Mesenchymal stem cell (in vitro differentiated cells and primary cell): ENCODE data around the gene MUC4.
"Not testable (repeated sequence)": the region's sequence is repeated elsewhere in the genome, so short reads cannot be mapped to it uniquely, and the experiment has no call there.

ENCODE experiments used
- DNase-seq: peaks from one replicate; pipeline ENCODE4 v3.0.0-alpha.2; 2013
- H2AFZ ChIP-seq: one replicate; pipeline ENCODE4 v1.6.1; 2013; ENCODE audit warnings: low read depth, mild to moderate bottlenecking, control low read depth, inconsistent platforms, low read length, moderate library complexity
- H2AK5ac ChIP-seq: 2 replicates; pipeline ENCODE4 v1.6.1; 2013; ENCODE audit warnings: low read length, moderate library complexity, mild to moderate bottlenecking, inconsistent platforms; ENCODE audit not compliant: severe bottlenecking
- H2BK120ac ChIP-seq: one replicate; pipeline ENCODE4 v1.6.1; 2013; ENCODE audit warnings: low read depth, mild to moderate bottlenecking, inconsistent platforms, low read length, moderate library complexity
- H2BK12ac ChIP-seq, 2 experiments: one replicate each; pipeline ENCODE4 v1.6.1; 2013; ENCODE audit warnings: inconsistent platforms in 2 of 2, low read length in 2 of 2, mild to moderate bottlenecking in 2 of 2, moderate library complexity in 2 of 2, control low read depth in 1 of 2
- H2BK15ac ChIP-seq: one replicate; pipeline ENCODE4 v1.6.1; 2013; ENCODE audit warnings: mild to moderate bottlenecking, low read depth, inconsistent platforms; ENCODE audit not compliant: poor library complexity, severe bottlenecking
- H2BK5ac ChIP-seq: 2 replicates; pipeline ENCODE4 v1.6.1; 2013; ENCODE audit warnings: low read depth, mild to moderate bottlenecking, low read length, control low read depth, inconsistent platforms; ENCODE audit not compliant: poor library complexity, severe bottlenecking
- H3K14ac ChIP-seq, 2 experiments: one replicate each; pipeline ENCODE4 v1.6.1; 2013; ENCODE audit warnings: inconsistent platforms in 2 of 2, low read length in 2 of 2, control low read depth in 1 of 2, mild to moderate bottlenecking in 1 of 2, moderate library complexity in 1 of 2
- H3K18ac ChIP-seq, 2 experiments: one replicate each; pipeline ENCODE4 v1.6.1; 2013; ENCODE audit warnings: inconsistent platforms in 2 of 2, low read length in 2 of 2, control low read depth in 1 of 2, low read depth in 1 of 2, mild to moderate bottlenecking in 1 of 2
- H3K23ac ChIP-seq, 2 experiments: one replicate each; pipeline ENCODE4 v1.6.1; 2013; ENCODE audit warnings: inconsistent platforms in 2 of 2, low read length in 2 of 2, mild to moderate bottlenecking in 2 of 2, moderate library complexity in 2 of 2, control low read depth in 1 of 2
- H3K27ac ChIP-seq: 2 replicates; pipeline ENCODE4 v1.5.1; 2013; ENCODE audit warnings: mild to moderate bottlenecking, moderate library complexity, low read length, control low read depth, inconsistent platforms; ENCODE audit not compliant: poor library complexity, severe bottlenecking
- H3K27me3 ChIP-seq, 2 experiments: 2 replicates each; pipeline versions ENCODE4 v1.6.1 to v1.7.0; 2013; ENCODE audit warnings: low read length in 2 of 2, mild to moderate bottlenecking in 2 of 2, moderate library complexity in 2 of 2, control low read depth in 1 of 2, inconsistent platforms in 1 of 2; ENCODE audit not compliant: control insufficient read depth in 1 of 2, insufficient read depth in 1 of 2
- H3K36me3 ChIP-seq, 2 experiments: 2 replicates each; pipeline versions ENCODE4 v1.6.1 to v1.7.0; 2013; ENCODE audit warnings: low read length in 2 of 2, control low read depth in 1 of 2, inconsistent platforms in 1 of 2, low read depth in 1 of 2, mild to moderate bottlenecking in 1 of 2; ENCODE audit not compliant: insufficient read depth in 2 of 2, control insufficient read depth in 1 of 2
- H3K4ac ChIP-seq, 2 experiments: one replicate each; pipeline ENCODE4 v1.6.1; 2013; ENCODE audit warnings: inconsistent platforms in 2 of 2, low read length in 2 of 2, mild to moderate bottlenecking in 2 of 2, moderate library complexity in 2 of 2, control low read depth in 1 of 2, low read depth in 1 of 2
- H3K4me1 ChIP-seq: 2 replicates; pipeline ENCODE4 v1.6.1; 2013; ENCODE audit warnings: low read depth, low read length, control low read depth; ENCODE audit not compliant: control insufficient read depth, insufficient read depth
- H3K4me2 ChIP-seq: 2 replicates; pipeline ENCODE4 v1.6.1; 2013; ENCODE audit warnings: low read length, mild to moderate bottlenecking, inconsistent platforms; ENCODE audit not compliant: poor library complexity, severe bottlenecking
- H3K4me3 ChIP-seq, 2 experiments: 2 replicates each; pipeline versions ENCODE4 v1.5.1 to v1.7.0; 2013; ENCODE audit warnings: low read length in 2 of 2, mild to moderate bottlenecking in 2 of 2, control low read depth in 1 of 2, low read depth in 1 of 2; ENCODE audit not compliant: insufficient read depth in 1 of 2
- H3K79me1 ChIP-seq: replicated peaks from 2 replicates; pipeline ENCODE4 v1.6.1; 2013; ENCODE audit warnings: mild to moderate bottlenecking, control low read depth, low read length, inconsistent platforms; ENCODE audit not compliant: poor library complexity, severe bottlenecking
- H3K9ac ChIP-seq: 2 replicates; pipeline ENCODE4 v1.7.0; 2013; ENCODE audit warnings: mild to moderate bottlenecking, low read length, moderate library complexity
- H3K9me3 ChIP-seq: 2 replicates; pipeline ENCODE4 v1.7.0; 2013; ENCODE audit warnings: mild to moderate bottlenecking, low read length; ENCODE audit not compliant: control insufficient read depth
- H4K8ac ChIP-seq: one replicate; pipeline ENCODE4 v1.6.1; 2013; ENCODE audit warnings: inconsistent platforms, mild to moderate bottlenecking, low read length, moderate library complexity
- H4K91ac ChIP-seq: one replicate; pipeline ENCODE4 v1.6.1; 2013; ENCODE audit warnings: mild to moderate bottlenecking, low read length, inconsistent platforms
- WGBS: methylation state at CpG from one replicate; pipeline ENCODE4 v1.1.7; 2013; ENCODE audit warnings: mixed read lengths; 5-methylcytosine and 5-hydroxymethylcytosine counted together

Gene MUC4

GRCh38 chr3:195825191-195825588, 13.5 kb upstream of the MUC4 start:
- H2AFZ ChIP-seq = no peak overlapping the region
- H4K8ac ChIP-seq = no peak overlapping the region
- H2BK5ac ChIP-seq = no peak overlapping the region
- no peaks in the 10 kb centered on the region for H3K79me1 ChIP-seq
- no peak overlapping the region for H2BK120ac ChIP-seq
- peaks cover 12 to 57% of the 10 kb centered on the region in 2 experiments for H3K27me3 ChIP-seq
- no peak overlapping the region for H3K23ac ChIP-seq
- 75% methylated on average over 15 of the region's 15 CpGs for WGBS
- H3K27ac ChIP-seq = no peak overlapping the region
- H3K9ac ChIP-seq = no peak overlapping the region
- no peak overlapping the region for H2AK5ac ChIP-seq
- no peak overlapping the region for H3K4me2 ChIP-seq
- H3K14ac ChIP-seq = no peak overlapping the region
- no peak overlapping the region for H2BK12ac ChIP-seq
- peaks cover 3% of the 10 kb centered on the region for H3K4me1 ChIP-seq
- no peaks in the 10 kb centered on the region for H3K9me3 ChIP-seq
- H3K4ac ChIP-seq = no peak overlapping the region
- H2BK15ac ChIP-seq = no peak overlapping the region
- no peaks in the 10 kb centered on the region for H3K36me3 ChIP-seq
- no peak for DNase-seq
- H3K4me3 ChIP-seq = no peak overlapping the region
- H3K18ac ChIP-seq = no peak overlapping the region
- H4K91ac ChIP-seq = no peak overlapping the region

- not testable (repeated sequence) for H3K36me3 ChIP-seq, H3K9me3 ChIP-seq, H2BK5ac ChIP-seq, H3K14ac ChIP-seq, H3K23ac ChIP-seq, H3K4ac ChIP-seq, H2BK15ac ChIP-seq, H4K91ac ChIP-seq, H2AK5ac ChIP-seq, H3K79me1 ChIP-seq, H4K8ac ChIP-seq, H2BK120ac ChIP-seq, H3K4me2 ChIP-seq, H2BK12ac ChIP-seq, H2AFZ ChIP-seq, H3K4me1 ChIP-seq, H3K9ac ChIP-seq, H3K27ac ChIP-seq, H3K18ac ChIP-seq, H3K4me3 ChIP-seq, DNase-seq
- peaks cover 14 to 56% of the 10 kb centered on the region in 2 experiments for H3K27me3 ChIP-seq
- WGBS = 76% methylated on average over 10 of the region's 13 CpGs
Observed at GRCh38 chr3:195824425-195825190, 12.9 kb upstream of the MUC4 start.

GRCh38 chr3:195823999-195824398, 12.3 kb upstream of the MUC4 start:
- Histone ChIP-seq H3K18ac (no peak overlapping the region), H3K27ac (no peak overlapping the region), H4K8ac (no peak overlapping the region), H3K9ac (no peak overlapping the region), H2BK5ac (no peak overlapping the region), H4K91ac (no peak overlapping the region), H2BK12ac (no peak overlapping the region), H3K4me3 (no peak overlapping the region), H2BK15ac (no peak overlapping the region), H3K9me3 (no peaks in the 10 kb centered on the region), H2AK5ac (no peak overlapping the region), H3K4ac (no peak overlapping the region), H2BK120ac (no peak overlapping the region), H3K23ac (no peak overlapping the region), H3K79me1 (no peaks in the 10 kb centered on the region), H3K14ac (no peak overlapping the region), H2AFZ (no peak overlapping the region), H3K4me1 (peaks cover 5% of the 10 kb centered on the region), H3K27me3 (peaks cover 14 to 50% of the 10 kb centered on the region in 2 experiments), H3K4me2 (no peak overlapping the region), H3K36me3 (no peaks in the 10 kb centered on the region)
- WGBS = 74% methylated on average over 12 of the region's 13 CpGs
- DNase-seq = no peak

GRCh38 chr3:195823280-195823679, 11.6 kb upstream of the MUC4 start:
- Histone ChIP-seq H3K4ac (no peak overlapping the region), H4K91ac (no peak overlapping the region), H3K23ac (no peak overlapping the region), H3K27me3 (peaks cover 14 to 49% of the 10 kb centered on the region in 2 experiments), H2AFZ (no peak overlapping the region), H3K14ac (no peak overlapping the region), H3K4me2 (no peak overlapping the region), H2BK5ac (no peak overlapping the region), H3K36me3 (no peaks in the 10 kb centered on the region), H3K27ac (no peak overlapping the region), H3K9ac (no peak overlapping the region), H2BK15ac (no peak overlapping the region), H3K4me1 (peaks cover 5% of the 10 kb centered on the region), H3K4me3 (no peak overlapping the region), H3K9me3 (no peaks in the 10 kb centered on the region), H3K18ac (no peak overlapping the region), H4K8ac (no peak overlapping the region), H3K79me1 (no peaks in the 10 kb centered on the region), H2AK5ac (no peak overlapping the region), H2BK12ac (no peak overlapping the region), H2BK120ac (no peak overlapping the region)
- 66% methylated on average over 8 of the region's 10 CpGs for WGBS
- no peak for DNase-seq
